Ovary (tissue), 3 donors: ENCODE measurements around the gene GRIN2A.

ENCODE experiments used
- EP300 ChIP-seq: sonication (generic); formaldehyde crosslinking; IDR thresholded peaks from one replicate; pipeline ENCODE4 v1.6.1; 2017; ENCODE audit warnings: antibody characterized with exemption
- POLR2A ChIP-seq: fragments of 450-650 bp; IDR thresholded peaks from one replicate; pipeline ENCODE4 v1.6.1; 2017; ENCODE audit warnings: antibody characterized with exemption, mild to moderate bottlenecking, moderate library complexity
- TF ChIP-seq, protein P1 (sequence below), 3 donors: fragments of 450-650 bp in 2 of 3; fragments of 200-600 bp in 1 of 3; IDR thresholded peaks; one replicate each; pipeline versions ENCODE4 v1.5.1 to v1.8.0; 2016 to 2022; ENCODE audit warnings: antibody characterized with exemption in 3 of 3, mild to moderate bottlenecking in 1 of 3
- donor health status: DM: no; HTN: no; CAD: no.

DNA sequence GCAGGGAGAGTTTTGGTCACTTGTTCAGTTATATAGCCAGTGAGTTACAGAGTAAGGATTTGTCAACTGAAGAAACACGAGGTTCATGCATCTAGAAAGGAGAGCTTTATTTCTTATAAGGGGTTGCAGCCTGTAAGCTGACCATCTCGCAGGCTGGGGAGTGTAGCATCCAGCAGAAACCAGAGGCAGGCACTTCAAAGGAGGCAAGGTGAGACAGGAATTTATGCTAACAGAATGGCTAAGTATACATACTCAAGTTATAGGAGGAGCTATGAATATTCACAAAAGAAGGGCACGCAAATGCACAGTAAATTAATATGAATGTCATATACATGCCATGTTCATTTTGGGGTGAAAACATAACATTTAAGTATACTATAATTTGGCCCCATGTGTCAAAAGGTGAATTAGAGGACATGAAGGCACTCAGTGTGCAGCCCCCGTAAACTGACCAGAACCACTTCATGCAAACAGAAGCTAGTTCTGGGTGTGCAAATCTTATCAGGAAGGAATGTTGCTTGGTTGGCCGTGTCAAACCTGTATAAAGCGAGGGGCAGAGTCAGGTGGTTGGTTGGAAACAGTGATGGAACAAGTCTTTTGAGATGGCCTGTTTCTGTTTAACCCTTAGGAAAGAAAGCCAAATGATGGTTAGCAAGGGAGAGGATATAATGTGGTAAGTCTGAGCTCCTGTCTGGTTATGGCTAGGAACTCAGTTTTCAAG, 97.0 kb downstream of the GRIN2A start:
- TF ChIP-seq, protein P1, sequence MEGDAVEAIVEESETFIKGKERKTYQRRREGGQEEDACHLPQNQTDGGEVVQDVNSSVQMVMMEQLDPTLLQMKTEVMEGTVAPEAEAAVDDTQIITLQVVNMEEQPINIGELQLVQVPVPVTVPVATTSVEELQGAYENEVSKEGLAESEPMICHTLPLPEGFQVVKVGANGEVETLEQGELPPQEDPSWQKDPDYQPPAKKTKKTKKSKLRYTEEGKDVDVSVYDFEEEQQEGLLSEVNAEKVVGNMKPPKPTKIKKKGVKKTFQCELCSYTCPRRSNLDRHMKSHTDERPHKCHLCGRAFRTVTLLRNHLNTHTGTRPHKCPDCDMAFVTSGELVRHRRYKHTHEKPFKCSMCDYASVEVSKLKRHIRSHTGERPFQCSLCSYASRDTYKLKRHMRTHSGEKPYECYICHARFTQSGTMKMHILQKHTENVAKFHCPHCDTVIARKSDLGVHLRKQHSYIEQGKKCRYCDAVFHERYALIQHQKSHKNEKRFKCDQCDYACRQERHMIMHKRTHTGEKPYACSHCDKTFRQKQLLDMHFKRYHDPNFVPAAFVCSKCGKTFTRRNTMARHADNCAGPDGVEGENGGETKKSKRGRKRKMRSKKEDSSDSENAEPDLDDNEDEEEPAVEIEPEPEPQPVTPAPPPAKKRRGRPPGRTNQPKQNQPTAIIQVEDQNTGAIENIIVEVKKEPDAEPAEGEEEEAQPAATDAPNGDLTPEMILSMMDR (IDR thresholded peaks at IDR 0.05): no peak
- no peak for TF ChIP-seq POLR2A
- TF ChIP-seq EP300: no peak
